ENCODE measurements around the gene ASPSCR1.
A peak's percentile ranks its signal among the peaks of the same experiment; 100 is the strongest.
"Not testable (repeated sequence)": the region's sequence is repeated elsewhere in the genome, so short reads cannot be mapped to it uniquely, and the experiment has no call there.

ASPSCR1 gene

GRCh38 chr17:81941484-81942166, 35.8 kb upstream of the ASPSCR1 start:
- no peak for DNase-seq (ENCODE audit: low read depth in 3 of 3)

- DNase-seq (ENCODE audit: low read depth in 3 of 3): no peak
These were observed 35.3 kb upstream of the ASPSCR1 start for GRCh38 chr17:81942167-81942553.

DNA sequence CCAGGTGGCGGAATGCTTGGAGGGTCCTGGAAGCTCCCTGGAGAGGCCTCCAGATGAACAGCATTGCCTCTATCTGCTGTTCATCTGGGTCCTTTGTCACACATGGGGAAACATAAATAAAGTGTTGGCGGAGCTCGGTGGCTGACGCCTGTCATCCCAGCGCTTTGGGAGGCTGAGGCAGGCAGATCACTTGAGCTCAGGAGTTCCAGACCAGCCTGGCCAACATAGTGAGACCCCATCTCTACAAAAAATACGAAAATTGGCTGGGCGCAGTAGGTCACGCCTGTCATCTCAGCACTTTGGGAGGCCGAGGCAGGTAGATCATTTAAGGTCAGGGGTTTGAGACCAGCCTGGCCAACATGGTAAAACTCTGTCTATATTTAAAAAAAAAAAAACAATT, 32.6 kb upstream of the ASPSCR1 start:
- no peak for DNase-seq (ENCODE audit: low read depth in 3 of 3)

- no peak for DNase-seq (ENCODE audit: low read depth in 3 of 3)
These were observed 30.2 kb upstream of the ASPSCR1 start, which contains the start of gene MYADML2 for GRCh38 chr17:81947189-81947588. TSS of gene MYADML2 (minus strand) at chr17:81947233. CDS start at chr17:81941741, 5,492 bp downstream.

DNA sequence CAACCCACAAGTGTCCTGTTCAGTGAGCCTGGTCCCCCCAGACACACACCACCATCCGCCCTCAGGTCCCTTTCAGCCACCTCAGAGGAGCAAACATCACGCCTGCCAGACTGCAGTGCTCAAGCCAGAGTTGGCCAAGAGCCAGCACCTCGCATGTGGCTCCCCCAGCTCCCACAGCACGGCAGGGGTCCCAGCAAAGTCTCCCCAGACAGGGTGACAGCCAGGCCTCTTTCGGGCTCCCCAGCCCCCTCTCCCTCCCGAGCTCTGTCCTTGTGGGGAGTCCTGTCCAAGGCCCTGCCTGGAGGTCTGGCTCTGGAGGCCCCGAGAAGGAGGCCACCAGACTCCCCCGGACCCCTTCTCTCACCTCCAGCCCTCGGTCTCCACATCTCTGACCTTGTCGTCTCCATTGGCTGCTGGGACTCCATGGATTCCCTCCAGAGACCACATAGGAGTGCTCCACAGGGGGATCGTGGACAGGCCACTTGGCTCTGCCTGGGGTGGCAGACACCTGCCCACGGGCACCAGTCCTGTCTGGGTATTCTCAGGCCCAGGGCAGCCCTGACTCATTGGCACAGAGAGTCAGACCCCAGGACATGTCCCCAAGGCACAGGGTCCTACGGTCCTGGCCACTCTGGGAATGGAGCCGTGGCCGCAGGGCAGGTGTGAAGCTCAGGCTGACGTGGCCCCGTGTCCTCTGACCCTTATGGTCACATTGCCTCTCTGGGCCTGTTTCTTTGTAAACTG, 28.6 kb upstream of the ASPSCR1 start:
- DNase-seq (ENCODE audit: low read depth in 3 of 3): no peak

DNA sequence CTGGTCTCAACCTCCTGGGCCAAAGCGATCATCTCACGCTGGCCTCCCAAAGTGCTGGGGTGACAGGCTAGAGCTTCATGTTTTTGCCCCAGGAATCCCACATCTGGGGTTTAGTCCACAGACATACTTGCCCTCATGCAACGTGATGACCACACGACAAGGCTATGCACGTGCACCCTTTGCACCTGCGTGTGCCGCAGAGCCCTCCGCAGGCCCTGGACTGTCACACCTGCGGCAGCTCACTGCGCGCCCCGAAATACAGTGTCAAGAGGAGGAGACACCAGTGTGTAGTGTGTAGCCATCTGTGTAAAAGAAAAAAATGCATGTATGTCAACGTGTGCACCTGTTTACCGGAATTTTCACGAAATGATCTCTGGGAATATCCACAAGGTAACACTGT, 26.9 kb upstream of the ASPSCR1 start:
- DNase-seq (ENCODE audit: low read depth in 3 of 3): no peak

- no peak for DNase-seq (ENCODE audit: low read depth in 3 of 3)
These were observed 25.4 kb upstream of the ASPSCR1 start for GRCh38 chr17:81951785-81952684.

DNA sequence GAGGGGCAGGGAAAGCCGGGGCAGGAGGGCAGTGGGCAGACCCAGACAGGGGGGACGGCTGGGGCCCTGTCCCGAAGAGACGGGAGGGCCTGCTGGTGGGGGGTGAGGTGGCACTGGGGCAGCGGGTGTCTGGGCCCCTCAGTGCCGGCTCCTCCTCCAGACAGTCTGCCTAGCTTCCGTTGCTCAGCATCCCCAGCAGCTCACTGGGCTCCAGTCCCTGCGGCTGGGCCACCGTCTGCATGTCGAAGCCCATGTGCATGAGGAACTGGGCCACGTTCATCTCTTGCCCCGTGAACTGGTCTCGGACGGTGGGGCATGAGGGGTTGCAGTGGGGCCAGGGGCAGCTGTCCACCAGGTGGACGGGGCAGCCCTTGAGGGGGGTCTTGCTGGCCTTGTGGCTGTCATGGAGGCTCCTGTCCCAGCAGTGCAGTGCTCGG, 24.6 kb upstream of the ASPSCR1 start:
- no peak for DNase-seq (ENCODE audit: low read depth in 3 of 3)

- DNase-seq (ENCODE audit: low read depth in 3 of 3): not testable (repeated sequence)
These were observed 24.0 kb upstream of the ASPSCR1 start for GRCh38 chr17:81953443-81953842.

DNA sequence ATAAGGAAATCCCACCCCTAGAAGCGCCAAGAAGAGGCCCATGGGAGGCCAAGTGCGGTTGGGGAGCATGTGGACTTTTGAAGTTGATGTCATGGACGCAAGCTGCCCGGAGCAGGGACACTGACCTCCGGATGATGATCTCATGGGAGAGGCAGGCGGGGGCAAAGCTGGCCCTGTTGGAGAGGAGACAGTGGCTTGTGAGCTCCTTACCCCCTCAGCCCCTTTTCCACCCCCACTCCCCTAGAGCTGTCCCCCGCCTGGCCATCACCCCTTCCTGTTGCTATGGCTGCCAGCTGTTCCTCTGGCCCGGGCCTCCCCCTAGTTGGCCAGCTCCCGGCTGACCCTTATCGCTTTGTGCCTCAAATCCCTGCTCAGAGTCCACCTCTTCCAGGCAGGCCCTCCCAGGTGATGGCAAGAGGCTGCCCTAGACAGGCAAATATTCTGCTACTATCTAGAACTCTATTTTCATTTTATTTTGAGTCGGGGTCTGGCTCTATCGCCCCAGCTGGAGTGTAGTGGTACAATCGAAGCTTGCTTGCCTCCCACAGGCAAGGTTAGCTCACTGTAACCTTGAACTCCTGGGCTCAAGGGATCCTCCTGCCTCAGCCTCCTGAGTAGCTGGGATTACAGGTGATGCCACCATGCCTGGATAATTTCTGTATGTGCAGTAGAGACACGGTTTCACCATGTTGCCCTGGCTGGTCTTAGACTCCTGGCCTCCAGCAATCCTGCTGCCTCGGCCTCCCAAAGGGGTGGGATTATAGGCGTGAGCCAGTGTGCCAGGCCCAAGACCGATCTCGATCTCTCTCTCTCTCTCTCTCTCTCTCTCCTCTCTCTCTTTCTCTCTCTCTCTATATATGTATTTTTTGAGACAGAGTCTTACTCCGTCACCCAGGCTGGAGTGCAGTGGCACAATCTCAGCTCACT, 23.0 kb upstream of the ASPSCR1 start:
- DNase-seq (ENCODE audit: low read depth in 3 of 3): no peak

GRCh38 chr17:81955058-81955681, 22.3 kb upstream of the ASPSCR1 start:
- no peak for DNase-seq (ENCODE audit: low read depth in 3 of 3)

GRCh38 chr17:81955756-81956544, 21.5 kb upstream of the ASPSCR1 start:
- DNase-seq (ENCODE audit: low read depth in 3 of 3): no peak

DNA sequence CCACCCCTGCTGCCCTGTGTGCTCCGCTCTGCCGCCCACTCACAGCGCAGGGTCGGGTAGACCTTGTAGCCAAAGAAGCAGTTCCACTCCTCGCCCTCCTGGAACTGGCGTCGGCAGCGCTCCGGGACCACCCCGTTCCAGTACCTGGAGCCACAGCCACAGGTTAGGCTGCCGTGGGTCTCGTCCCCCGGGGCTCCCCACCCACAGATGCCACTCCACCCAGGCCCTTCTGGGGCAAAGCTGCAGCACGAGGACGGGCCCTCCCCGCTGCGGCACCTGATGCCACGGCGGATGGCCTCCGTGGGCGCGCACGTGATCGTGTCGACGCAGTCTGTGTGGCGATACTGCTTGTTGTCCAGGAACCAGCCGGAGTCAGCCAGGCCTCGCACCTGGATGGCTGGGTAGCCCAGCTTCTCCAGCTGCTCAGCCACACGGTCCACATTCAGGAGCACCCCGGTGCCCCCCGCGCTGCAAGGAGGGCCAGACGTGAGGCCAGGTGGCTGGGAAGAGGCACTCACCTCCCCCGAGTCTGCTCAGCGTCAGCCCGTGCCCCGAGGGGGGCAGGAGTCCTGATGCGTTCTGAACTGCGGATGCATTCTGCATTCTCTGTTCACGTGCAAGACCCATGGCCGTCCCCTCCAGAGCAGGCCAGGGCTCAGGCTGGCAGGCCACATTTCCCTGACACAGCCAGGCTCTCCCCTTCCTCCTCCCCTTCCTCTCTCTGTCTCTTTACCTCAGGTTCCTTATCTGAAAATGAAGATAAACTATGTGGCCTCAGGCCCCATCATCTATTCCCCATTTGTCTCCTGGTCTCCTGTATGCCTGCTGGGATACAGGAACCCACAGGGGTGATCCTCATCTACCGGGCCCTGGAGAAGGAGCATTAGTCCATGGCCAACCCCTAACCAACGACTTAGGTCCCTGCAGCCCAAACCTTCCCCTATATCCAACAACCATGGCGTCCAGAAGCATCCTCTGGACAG, 20.5 kb upstream of the ASPSCR1 start:
- DNase-seq (ENCODE audit: low read depth in 3 of 3): no peak

GRCh38 chr17:81957691-81958432, 19.6 kb upstream of the ASPSCR1 start:
- no peak for DNase-seq (ENCODE audit: low read depth in 3 of 3)

- no peak for DNase-seq (ENCODE audit: low read depth in 3 of 3)
These were observed 18.6 kb upstream of the ASPSCR1 start for GRCh38 chr17:81958633-81959342.

DNA sequence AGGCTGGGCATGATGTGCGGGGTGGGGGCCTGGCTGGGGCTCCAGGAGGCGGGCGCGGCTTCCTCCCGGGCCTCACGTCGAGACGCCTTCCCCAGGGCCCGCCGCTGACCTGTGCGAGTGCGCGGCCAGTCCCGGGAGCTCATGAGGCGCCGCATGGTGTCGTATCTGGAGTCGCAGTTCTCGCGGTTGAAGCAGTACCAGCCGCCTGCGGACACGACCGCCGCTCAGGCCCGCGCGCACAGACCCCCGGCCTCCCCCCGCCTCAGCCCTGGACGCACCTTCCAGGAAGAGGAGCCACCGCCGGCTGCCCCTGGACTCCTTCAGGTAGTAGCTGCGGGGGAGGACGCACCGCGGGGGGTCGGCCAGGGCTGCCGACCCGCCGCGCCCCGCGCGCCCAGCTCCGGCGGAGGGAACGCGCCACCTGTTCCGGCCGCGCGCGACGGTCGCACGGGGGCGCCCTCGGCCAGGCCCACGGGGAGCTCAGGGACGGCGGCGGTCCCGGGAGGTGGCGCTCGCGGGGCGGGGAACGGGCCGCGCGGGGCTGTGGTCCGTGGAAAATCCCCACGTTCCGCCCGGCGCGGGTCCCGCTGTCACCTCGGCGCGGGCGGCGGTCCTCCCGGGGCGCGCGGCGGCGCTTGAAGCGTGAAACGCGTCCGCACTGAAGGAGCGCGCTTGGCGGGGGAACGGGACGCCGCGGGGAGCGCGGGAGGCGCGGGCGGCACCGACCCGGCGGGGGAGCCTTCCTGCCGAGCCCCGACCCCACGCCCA, 17.9 kb upstream of the ASPSCR1 start:
- peak; percentile 69 to 80 (median 78) for DNase-seq (ENCODE audit: low read depth in 3 of 3)

Data from stimulated activated CD4-positive, alpha-beta T cell treated with anti-CD3 and anti-CD28 coated beads, TNF-alpha, amount 100 ng/mL, for 4 hours (primary cell).